Stimulated activated CD4-positive, alpha-beta T cell treated with anti-CD3 and anti-CD28 coated beads, Interleukin-1b, Interleukin-23, amount 100 ng/mL, for 1 hour (primary cell): ENCODE results near the gene NT5C3A.

Experiments
- DNase-seq, 2 donors: peaks; one replicate each; pipeline ENCODE4 v3.0.0-alpha.2; 2020; ENCODE audit warnings: low read depth in 2 of 2

NT5C3A gene

DNA sequence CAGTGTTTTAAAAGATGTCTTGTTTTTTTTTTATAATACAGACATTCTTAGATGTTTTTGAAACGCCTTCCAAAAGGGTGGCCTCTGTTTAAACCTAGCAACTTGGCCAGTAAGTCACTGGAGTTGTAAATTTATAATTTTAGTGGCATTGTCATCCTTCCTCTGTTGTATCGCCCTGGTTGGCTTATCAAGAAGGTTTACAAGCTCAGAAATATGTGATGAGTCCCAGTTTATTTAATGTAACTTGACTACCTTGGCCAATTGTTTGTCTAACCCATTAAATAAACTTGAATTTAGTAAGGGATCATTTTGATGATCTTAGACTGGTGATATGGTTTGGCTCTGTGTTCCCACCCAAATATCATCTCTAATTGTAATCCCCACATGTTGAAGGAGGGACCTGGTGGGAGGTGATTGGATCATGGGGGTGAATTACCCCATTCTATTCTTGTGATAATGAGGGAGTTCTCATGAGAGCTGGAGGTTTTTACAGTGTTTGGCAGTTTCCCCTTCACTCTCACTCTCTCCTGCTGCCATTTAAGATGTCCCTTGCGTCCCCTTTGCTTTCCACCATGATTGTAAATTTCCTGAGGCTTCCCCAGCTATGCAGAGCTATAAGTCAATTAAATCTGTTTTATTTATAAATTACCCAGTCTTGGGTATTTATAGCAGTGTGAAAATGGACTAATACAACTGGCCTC is 13.4 kb upstream of the NT5C3A start:
- no peak for DNase-seq

GRCh38 chr7:33073243-33073642 is 10.7 kb upstream of the NT5C3A start:
- DNase-seq: no peak

GRCh38 chr7:33072471-33072870 is 9.9 kb upstream of the NT5C3A start:
- no peak for DNase-seq

DNA sequence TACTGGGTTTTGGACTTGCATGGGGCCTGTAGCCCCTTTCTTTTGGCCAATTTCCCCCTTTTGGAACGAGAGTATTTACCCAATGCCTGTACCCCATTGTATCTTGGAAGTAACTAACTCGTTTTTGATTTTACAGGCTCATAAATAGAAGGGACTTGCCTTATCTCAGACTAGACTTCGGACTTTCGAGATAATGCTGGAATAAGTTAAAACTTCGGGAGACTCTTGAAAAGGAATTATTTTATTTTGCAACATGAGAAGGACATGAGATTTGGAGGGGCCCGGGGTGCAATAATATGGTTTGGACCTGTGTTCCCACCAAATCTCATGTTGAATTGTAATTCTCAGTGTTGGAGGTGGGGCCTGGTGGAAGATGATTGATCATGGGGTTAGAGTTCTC is 8.3 kb upstream of the NT5C3A start:
- DNase-seq: no peak

- DNase-seq: no peak
These were observed 7.7 kb upstream of the NT5C3A start for GRCh38 chr7:33070277-33070676.

GRCh38 chr7:33067921-33068320 is 5.3 kb upstream of the NT5C3A start:
- no peak for DNase-seq

DNA sequence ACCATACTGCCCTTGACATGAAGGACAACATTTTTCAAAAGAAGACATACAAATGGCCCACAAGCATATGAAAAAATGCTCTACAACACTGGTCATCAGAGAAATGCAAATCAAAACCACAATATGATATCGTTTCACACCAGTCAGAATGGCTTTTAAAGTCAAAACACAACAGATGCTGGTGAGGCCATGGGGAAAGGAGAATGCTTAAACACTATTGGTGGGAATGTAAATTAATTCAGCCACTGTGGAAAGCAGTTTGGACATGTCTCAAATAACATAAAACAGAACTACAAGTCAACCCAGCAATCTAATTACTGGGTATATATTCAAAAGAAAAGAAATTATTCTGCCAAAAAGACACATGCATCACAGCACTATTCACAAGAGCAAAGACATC is 4.2 kb upstream of the NT5C3A start:
- DNase-seq: no peak

GRCh38 chr7:33065981-33066380 is 3.4 kb upstream of the NT5C3A start:
- DNase-seq: no peak

DNA sequence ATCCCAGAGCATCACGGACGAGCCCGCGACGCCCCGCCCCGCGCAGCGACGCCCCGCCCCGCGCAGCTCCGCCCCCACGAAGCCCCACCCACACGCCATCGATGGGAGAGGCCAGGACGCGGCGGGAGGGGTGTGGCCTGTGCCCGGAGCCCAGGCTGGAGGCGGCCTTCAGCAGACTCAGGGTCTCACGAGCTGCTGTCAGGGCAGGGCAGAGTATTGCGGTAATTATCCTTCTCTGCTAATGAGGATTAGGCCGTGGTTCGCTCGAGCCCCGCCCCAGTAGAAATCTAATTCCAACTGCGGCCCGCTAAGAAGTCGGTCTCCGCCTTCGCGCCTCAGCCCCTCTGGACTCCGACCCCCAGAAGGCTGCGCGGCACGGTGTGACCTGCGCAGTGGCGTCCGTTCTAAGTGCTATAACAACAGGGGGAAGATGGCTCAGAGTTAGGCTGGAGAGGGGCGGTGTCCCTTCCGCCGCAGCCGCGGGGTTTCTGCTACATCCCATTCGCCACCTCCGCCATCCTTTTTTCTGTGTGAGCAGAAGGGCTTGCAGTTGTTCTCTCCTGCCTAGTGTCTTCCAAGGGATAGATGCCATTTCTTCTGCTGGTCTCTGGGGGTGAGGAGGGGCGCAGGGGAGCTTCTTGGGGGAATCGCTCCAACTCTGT is 337 bp upstream of the NT5C3A start:
- peak; percentile 76 to 90 for DNase-seq

DNA sequence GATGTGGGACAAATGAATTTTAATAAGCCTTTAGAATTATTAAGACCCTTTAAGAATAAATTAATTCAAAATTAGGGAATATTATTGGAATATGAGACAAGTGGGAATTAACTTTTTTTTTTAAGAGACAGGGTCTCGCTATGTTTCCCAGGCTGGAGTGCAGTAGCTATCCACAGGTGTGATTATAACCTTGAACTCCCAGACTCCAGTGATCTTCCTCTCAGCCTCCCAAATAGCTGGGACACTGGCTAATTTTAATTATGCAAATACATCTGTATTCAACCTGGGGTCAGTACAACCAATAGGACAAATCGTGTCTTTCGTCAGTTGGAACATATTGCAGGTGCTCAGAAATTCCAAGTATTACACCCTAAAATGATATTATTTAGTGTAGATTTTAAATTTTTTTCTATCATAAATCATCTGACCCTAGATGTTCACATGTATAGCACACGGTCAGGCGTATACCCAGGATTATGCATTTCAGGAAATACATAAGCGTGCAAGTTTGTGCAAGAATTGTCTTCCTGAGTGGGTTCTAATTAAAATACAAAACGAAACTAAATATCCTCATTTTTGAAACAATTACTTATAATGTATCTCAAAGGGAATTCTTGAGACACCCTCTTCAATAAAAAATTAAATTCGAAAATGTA is 1.2 kb downstream of the NT5C3A start:
- DNase-seq: no peak

DNA sequence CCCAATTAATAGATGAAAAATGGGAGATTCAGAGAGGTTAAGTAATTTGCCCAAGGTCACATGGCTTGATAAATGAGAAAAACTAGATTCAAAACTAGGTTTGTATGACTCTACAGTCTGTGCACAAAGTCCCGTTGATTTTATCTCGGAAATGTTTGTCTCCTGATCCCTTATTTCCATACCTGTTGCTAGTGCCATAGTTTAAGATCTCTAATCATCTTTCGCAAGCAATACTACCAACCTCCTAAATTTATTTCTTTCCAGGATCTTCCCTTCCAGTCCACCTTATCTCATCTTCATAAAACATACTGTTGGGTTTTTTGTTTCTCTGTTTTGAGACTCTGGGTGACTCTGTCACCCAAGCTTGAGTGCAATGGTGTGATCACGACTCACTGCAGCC is 2.9 kb downstream of the NT5C3A start:
- no peak for DNase-seq

- DNase-seq: no peak
These were observed 7.4 kb downstream of the NT5C3A start for GRCh38 chr7:33055158-33055557.

DNA sequence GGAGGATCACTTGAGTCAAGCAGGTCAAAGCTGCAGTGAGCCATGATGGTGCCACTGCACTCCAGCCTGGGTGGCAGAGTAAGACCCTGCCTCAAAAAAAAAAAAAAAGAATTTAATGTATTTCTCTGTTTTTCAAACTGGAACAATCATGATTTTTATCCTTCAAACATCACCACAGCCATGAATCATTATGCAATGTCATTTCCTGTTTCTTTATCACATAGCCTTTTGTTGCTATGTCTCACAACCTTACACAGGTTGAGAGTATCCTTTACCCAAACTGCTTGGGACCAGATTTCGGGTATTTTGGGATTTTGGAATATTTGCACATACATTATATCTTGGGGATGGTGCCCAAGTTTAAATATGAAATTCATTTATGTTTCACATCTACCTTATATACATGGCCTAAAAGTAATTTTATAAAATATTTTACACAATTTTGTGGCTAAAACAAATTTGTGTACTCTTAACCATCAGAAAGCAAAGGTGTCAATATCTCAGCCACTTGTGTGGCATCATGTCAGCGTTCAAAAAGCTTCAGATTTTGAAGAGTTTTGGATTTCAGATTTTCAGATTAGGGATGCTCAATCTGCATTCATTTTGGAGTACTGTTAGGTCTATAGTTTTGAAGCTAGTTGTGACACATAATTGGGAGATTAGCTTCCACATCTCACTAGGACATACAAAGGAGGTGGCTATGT is 8.2 kb downstream of the NT5C3A start:
- DNase-seq: no peak

DNA sequence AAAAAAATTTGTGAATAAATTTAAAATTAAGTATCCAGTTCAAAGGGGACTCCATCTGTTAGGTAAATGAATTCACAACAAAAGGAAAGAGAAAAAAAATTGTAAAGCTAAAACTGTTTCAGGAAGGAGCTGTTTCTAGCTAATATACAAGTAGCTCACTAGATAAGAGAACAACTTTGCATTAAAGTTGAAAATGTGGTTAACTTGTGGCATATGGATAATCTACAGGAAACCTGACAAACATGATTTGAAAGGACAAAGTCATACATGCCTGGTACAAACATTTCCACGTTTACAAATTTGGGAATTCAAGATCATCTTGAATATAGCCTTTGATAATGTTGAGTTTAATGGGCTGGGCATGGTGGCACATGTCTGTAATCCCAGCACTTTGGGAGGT is 8.9 kb downstream of the NT5C3A start:
- DNase-seq: no peak

- no peak for DNase-seq
These were observed 11.8 kb downstream of the NT5C3A start for GRCh38 chr7:33050535-33051318.

DNA sequence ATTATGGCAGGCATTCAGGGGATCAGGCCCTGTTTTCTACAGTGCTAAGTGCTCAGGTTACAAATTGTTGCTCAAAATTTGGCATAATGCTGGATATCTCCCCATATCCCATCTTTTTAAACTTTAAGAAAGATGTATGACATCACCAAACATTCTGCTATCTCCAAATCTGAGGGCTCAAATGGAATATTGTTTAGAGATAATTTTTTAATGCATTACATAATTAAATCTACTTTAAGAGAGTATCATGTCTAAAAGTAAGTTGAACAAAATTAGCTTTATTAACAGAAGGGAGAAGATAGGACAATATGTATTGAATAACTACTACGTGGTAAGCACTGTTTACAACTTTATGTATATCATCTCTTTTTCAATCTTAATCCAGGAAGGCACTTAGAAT is 13.9 kb downstream of the NT5C3A start:
- no peak for DNase-seq

- DNase-seq: no peak
These were observed 14.3 kb downstream of the NT5C3A start for GRCh38 chr7:33048257-33048656.

- no peak for DNase-seq
These were observed 17.6 kb downstream of the NT5C3A start for GRCh38 chr7:33044986-33045385.

DNA sequence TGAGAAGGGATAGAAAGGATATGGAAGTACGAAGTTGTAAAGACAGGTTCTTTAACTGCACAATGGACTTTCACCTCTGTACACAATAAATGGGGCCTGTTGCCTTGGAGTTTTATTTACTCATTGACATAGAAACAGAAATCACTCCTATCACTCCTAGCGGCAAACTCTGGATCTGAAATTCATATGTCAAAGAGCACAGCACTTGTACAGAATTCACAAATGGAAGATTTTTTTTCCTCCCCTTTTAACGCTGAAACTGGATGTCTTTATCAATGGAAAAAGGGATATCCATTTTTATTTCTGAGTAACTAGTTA is 18.2 kb downstream of the NT5C3A start:
- no peak for DNase-seq

- no peak for DNase-seq
These were observed 18.8 kb downstream of the NT5C3A start for GRCh38 chr7:33043501-33044400.
